Stomach (tissue), 9 donors: ENCODE results near the gene RASL10A. TPM values are rescaled to one million over a fixed set of nuclear protein-coding genes. Genes with fewer than 3 reads are reported as not detected.

Source experiments
- DNase-seq, 2 donors: peaks; one replicate each; pipeline versions ENCODE4 v3.0.0 to v3.0.0-alpha.2; 2013 to 2019
- H3K27ac ChIP-seq, 5 donors: fragments of 200-600 bp in 4 of 5; sonication (generic) in 4 of 5; one replicate each; pipeline ENCODE4 v1.5.1; 2013 to 2019; ENCODE audit warnings: mild to moderate bottlenecking in 1 of 5, moderate library complexity in 1 of 5
- H3K27me3 ChIP-seq, 3 donors: fragments of 200-600 bp; sonication (generic); one replicate each; pipeline ENCODE4 v1.5.1; 2017 to 2019; ENCODE audit warnings: mixed run types in 1 of 3
- H3K36me3 ChIP-seq, 4 donors: fragments of 200-600 bp; sonication (generic); 1 replicate in 3 of 4; 2 replicates in 1 of 4; pipeline ENCODE4 v1.5.1; 2016 to 2019
- H3K4me1 ChIP-seq, 4 donors: fragments of 200-600 bp; sonication (generic); one replicate each; pipeline ENCODE4 v1.5.1; 2016 to 2019
- H3K4me3 ChIP-seq, 4 donors: fragments of 200-600 bp; sonication (generic) in 3 of 4; one replicate each; pipeline ENCODE4 v1.5.1; 2016 to 2019; ENCODE audit warnings: mild to moderate bottlenecking in 1 of 4
- H3K9me3 ChIP-seq, 4 donors: fragments of 200-600 bp; sonication (generic); one replicate each; pipeline ENCODE4 v1.5.1; 2016 to 2019
- CTCF ChIP-seq, 7 experiments: fragments of 450-650 bp in 4 of 7; fragments of 200-600 bp in 3 of 7; sonication (generic) in 3 of 7; IDR thresholded peaks; one replicate each; pipeline ENCODE4 v1.5.1; 2016 to 2019; ENCODE audit warnings: antibody characterized with exemption in 7 of 7, control low read depth in 2 of 7, mild to moderate bottlenecking in 1 of 7
- EP300 ChIP-seq: sonication (generic); formaldehyde crosslinking; IDR thresholded peaks from one replicate; pipeline ENCODE4 v1.6.1; 2017; ENCODE audit warnings: antibody characterized with exemption
- POLR2A ChIP-seq, 4 donors: fragments of 450-650 bp; IDR thresholded peaks; one replicate each; pipeline ENCODE4 v1.6.1; 2016; ENCODE audit warnings: antibody characterized with exemption in 4 of 4, control low read depth in 2 of 4, mild to moderate bottlenecking in 1 of 4, moderate library complexity in 1 of 4
- POLR2AphosphoS5 ChIP-seq, 3 donors: sonication (generic); formaldehyde crosslinking; IDR thresholded peaks; one replicate each; pipeline ENCODE4 v1.6.1; 2016; ENCODE audit warnings: antibody characterized with exemption in 3 of 3
- WGBS, 5 donors: extraction: QIAGEN DNeasy Blood & Tissue Kit in 3 of 5; methylation state at CpG; one replicate each; pipeline versions ENCODE4 v1.1.5 to v1.1.7; 2013 to 2018; 5-methylcytosine and 5-hydroxymethylcytosine counted together
- intact Hi-C: fragments of 100-400 bp; cut with DNase I; formaldehyde crosslinking; loops from one replicate; pipeline ENCODE4 v1.15.1; 2023; ENCODE audit warnings: low total_unique reads
- polyA plus RNA-seq, 3 donors: library from polyadenylated mRNA; stranded (reverse); fragments of 200-250 nt; gene quantifications; one replicate each; pipeline ENCODE4 v1.2.3, GENCODE V29; 2013
- total RNA-seq, 5 donors: library from RNA; depleted of rRNA; stranded (reverse); fragments of >200 nt; gene quantifications; one replicate each; pipeline versions ENCODE4 v1.1.0 to v1.2.3, GENCODE V29; 2014 to 2016
- donor health status: healthy with polysubstance abuse.
- donor health status: Bipolar disorder and iron deficiency.
- donor health status: healthy.

Gene RASL10A
- total and polyA plus RNA-seq, 8 donors, result 0.19 to 3.5 (median 0.57) TPM; not detected in 4

GRCh38 chr22:29329581-29329980, 14.1 kb upstream of the RASL10A start:
- Histone ChIP-seq H3K4me1 (peaks cover 0 to 10% (median 0%) of the 10 kb centered on the region in 4 donors), H3K27me3 (no peaks in the 10 kb centered on the region), H3K27ac (no peak overlapping the region), H3K9me3 (no peaks in the 10 kb centered on the region), H3K36me3 (peaks cover 61 to 88% (median 87%) of the 10 kb centered on the region in 4 donors), H3K4me3 (no peak overlapping the region)
- intact Hi-C loops, result no loop called here
- 85 to 97% (median 92%) methylated on average over 9 to 11 of the region's 11 CpGs for WGBS, 5 donors
- no peak for TF ChIP-seq EP300
- TF ChIP-seq POLR2AphosphoS5 (IDR thresholded peaks at IDR 0.05), result no peak
- TF ChIP-seq CTCF (IDR thresholded peaks at IDR 0.05), result no peak
- TF ChIP-seq POLR2A (IDR thresholded peaks at IDR 0.05), result no peak
- no peak for DNase-seq

GRCh38 chr22:29328566-29329500, 13.3 kb upstream of the RASL10A start:
- intact Hi-C loops, result no loop called here
- H3K4me1 ChIP-seq, result peaks cover 0 to 10% (median 0%) of the 10 kb centered on the region in 4 donors
- 90 to 93% (median 91%) methylated on average over 29 to 34 of the region's 34 CpGs for WGBS, 5 donors
- H3K36me3 ChIP-seq, result peaks cover 61 to 80% (median 79%) of the 10 kb centered on the region in 4 donors
- no peaks in the 10 kb centered on the region for H3K27me3 ChIP-seq
- no peak overlapping the region for H3K4me3 ChIP-seq
- no peak overlapping the region for H3K27ac ChIP-seq
- no peaks in the 10 kb centered on the region for H3K9me3 ChIP-seq
- TF ChIP-seq EP300, result no peak
- no peak for TF ChIP-seq CTCF (IDR thresholded peaks at IDR 0.05)
- TF ChIP-seq POLR2AphosphoS5 (IDR thresholded peaks at IDR 0.05), result no peak
- TF ChIP-seq POLR2A (IDR thresholded peaks at IDR 0.05), result no peak
- no peak for DNase-seq

GRCh38 chr22:29328055-29328454, 12.6 kb upstream of the RASL10A start:
- DNase-seq, result no peak
- intact Hi-C loops, result no loop called here
- peaks cover 56 to 73% (median 72%) of the 10 kb centered on the region in 4 donors for H3K36me3 ChIP-seq

More at GRCh38 chr22:29328055-29328454, 12.6 kb upstream of the RASL10A start:
- Histone ChIP-seq H3K27ac (no peak overlapping the region), H3K4me3 (no peak overlapping the region), H3K4me1 (peaks cover 0 to 10% (median 0%) of the 10 kb centered on the region in 4 donors), H3K9me3 (no peaks in the 10 kb centered on the region), H3K27me3 (no peaks in the 10 kb centered on the region)
- WGBS, 5 donors, result 82 to 90% (median 87%) methylated on average over 3 to 5 of the region's 5 CpGs
- TF ChIP-seq EP300, result no peak
- no peak for TF ChIP-seq POLR2A (IDR thresholded peaks at IDR 0.05)
- TF ChIP-seq POLR2AphosphoS5 (IDR thresholded peaks at IDR 0.05), result no peak
- TF ChIP-seq CTCF (IDR thresholded peaks at IDR 0.05), result no peak
